Effector CD8-positive, alpha-beta T cell (primary cell): ENCODE data around the gene USP8.
A peak's percentile ranks its signal among the peaks of the same experiment; 100 is the strongest.
"Not testable (repeated sequence)": the region's sequence is repeated elsewhere in the genome, so short reads cannot be mapped to it uniquely, and the experiment has no call there.

Source experiments
- DNase-seq: peaks from one replicate; lab custom pipeline; 2025; lab: John Stamatoyannopoulos, UW
- total RNA-seq, 4 experiments: gene quantifications; one replicate each; lab custom pipeline; 2026; lab: John Stamatoyannopoulos, UW

Gene USP8
- total RNA-seq = 109 to 146 (median 130) reads per million in 4 experiments

DNA sequence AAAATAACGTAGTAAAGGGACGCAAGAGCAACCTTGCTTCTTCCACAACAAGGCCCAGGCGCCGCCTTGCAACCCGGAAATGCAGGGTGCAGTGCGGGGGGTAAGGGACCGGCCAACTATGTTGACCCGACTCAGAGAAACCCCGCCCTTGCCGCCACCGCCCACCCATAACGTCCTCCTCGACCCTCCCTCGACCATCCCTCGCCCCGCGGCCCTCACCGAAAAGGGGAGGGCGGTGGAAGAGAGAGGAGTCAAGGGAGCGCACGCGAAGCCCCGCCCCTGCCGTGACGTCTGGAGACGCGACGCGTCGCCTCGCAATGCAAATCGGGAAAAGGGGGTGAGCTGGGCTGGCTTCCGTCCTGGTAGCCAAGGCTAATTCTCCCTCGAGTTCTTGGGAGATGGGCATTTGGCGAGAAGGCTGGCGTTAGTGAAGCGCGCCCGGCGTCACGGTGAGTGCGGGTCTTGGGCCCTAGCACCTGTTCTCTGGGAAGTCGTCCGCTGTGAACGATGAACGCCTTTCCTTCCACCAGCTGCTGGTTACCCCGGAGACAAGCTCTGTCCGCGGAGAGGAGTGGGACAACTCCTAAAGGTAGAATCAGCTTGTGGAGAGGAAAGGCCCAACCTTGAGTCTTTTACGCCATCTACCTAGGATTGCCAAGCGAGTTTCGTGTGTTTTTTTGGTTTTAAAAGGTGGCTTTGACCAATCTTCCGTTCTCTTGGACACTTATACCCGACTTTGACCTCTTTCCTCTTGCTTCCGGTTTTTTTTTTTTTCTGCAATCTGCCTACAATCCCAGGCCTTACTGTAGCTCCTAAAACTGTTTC lies at the start of gene USP8:
USP8 (plus strand) TSS at position 340 of the 825 bp plus-strand sequence. CDS start 14,669 bp downstream, outside the sequence.
- peak; percentile 87 for DNase-seq

DNA sequence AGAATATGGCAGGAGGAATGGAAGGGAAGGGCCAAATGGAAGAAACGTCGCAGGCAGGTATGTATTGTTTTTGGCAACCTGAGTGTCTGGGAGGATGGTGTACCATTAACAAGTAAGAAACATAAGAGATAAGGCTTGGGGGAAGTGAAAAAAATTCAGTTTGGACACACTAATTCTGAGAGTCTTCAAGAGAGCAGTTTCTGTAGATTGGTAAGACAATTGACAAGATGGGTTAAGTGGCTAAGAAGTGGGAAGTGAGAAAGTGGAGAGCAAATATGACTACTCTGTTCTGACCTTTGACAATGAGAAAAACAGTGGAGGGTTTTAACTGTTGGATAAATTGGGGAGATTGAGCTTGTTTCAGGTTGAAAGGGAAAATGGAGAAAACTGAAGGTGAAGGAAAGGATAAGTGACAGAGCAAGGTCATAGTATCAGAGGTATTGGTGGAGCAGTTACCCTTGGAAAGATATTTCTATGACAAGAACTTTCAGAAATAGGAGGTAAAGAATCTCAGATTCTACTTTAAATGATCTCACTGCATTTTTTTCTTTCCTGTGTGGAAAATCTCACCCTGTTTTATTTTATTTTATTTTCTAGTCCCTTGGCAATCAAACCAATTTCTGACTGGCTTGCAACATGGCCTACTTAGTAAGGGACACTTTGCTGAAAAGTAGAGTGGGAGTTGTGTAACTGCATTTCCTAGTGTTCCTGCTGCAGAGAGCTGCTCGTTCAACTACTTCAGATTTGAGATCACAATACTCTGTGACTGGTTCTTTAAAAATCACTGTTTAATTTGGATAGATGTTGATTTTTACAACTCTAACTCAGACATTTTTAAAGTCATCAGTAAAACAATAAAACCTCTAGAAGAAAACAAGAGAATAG lies 46.1 kb upstream of the USP8 start:
- DNase-seq = no peak

- DNase-seq = no peak
Measured at GRCh38 chr15:50378776-50379175, 45.4 kb upstream of the USP8 start.

- DNase-seq = not testable (repeated sequence)
Measured at GRCh38 chr15:50379413-50379812, 44.8 kb upstream of the USP8 start.

DNA sequence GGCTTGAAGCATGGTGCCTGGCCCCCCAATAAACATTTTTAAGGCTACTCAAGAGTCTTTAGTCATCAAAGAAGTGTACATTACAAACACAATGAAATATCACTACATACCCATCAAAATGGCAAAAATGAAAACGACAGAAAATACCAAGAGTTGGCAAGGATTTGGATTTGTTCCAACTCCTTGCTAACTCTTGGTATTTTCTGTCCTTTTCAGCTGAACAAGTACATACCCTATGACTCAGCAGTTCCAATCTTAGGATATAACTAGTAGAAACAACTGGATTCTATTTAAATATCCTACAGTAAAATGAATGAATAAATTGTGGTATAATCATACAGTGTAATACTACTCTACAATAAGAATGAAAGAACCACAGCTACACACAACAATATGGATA lies 44.1 kb upstream of the USP8 start:
- DNase-seq = no peak

DNA sequence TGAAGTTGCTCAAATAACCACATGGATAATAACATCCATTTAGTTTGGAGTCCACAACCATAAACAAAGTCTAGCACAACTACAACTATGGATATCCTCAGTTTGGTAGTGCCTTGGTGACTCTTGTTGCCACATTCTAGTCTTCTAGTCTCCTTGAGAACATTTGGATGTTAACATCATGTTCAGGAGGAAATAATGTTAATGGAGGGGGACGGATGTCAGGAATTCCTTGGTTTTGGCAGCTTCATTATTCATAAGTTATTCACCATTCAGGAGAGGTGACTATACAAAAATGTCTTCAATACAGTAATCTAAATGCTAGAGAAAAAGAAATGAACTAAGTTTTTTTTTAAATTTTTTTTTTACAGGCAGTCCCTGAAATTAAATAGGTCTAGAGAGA lies 42.8 kb upstream of the USP8 start:
- DNase-seq = no peak

DNA sequence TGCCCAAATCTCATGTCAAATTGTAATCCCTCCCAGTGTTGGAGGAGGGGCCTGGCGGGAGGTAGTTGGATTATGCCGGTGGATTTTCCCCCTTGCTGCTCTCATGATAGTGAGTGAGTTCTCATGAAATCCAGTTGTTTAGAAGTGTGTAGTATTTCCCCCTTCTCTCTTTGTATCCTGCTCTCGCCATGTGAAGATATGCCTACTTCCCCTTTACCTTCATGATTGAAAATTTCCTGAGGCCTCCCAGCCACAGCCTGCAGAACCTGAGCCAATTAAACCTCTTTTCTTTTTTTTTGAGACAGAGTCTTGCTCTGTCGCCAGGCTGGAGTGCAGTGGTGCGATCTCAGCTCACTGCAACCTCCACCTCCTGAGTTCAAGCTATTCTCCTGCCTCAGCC lies 41.8 kb upstream of the USP8 start:
- not testable (repeated sequence) for DNase-seq

DNA sequence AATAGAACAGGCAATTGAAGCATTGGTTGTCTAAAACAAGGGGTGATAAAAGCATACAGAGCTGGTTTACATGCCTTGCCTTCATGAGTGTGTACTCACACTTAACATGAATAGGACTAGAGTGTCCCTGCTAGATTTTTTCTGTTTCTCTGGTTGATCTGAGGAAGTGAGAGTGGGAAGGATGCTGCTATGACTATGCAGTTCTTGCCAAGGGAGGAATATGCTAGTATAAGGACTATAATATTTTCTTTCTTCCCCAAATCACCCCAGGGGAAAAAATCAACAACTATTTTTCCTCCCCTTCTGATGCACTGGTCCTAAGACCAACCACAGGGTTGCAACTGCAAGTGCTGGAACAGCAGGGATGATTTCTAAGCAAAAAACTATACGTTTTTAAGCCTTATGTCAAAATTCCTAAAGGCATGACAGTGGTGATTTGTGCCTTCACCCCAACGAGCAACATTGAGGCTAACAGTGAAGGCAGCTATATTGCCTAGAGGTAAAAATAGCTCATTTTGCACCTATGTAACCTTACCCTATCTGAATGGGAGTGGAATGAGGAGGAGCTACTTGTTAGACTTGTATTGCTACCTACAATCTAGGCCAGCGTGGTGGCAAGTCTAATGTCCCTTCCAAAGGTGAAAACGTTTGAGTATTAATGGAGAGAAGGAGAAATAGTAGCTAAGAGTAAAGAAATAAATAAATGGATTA lies 33.5 kb upstream of the USP8 start:
- DNase-seq = no peak

DNA sequence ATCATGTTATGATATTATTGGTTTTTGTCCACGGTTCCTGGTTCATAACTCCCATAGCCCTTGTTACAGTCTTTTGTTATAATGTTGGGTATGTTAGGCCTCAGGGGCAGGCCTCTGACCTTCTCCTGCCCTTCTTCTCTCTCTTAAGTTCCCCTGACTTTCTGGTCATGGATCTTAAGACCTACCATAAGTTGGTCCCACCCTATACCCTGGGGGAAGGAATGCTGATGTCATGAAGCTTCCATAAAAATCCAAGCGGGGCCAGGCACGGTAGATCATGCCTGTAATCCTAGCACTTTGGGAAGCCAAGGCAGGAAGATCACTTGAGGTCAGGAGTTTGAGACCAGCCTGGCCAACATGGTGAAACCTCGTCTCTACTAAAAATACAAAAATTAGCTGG lies 32.6 kb upstream of the USP8 start:
- DNase-seq = not testable (repeated sequence)

GRCh38 chr15:50411870-50412269 lies 12.3 kb upstream of the USP8 start:
- no peak for DNase-seq

DNA sequence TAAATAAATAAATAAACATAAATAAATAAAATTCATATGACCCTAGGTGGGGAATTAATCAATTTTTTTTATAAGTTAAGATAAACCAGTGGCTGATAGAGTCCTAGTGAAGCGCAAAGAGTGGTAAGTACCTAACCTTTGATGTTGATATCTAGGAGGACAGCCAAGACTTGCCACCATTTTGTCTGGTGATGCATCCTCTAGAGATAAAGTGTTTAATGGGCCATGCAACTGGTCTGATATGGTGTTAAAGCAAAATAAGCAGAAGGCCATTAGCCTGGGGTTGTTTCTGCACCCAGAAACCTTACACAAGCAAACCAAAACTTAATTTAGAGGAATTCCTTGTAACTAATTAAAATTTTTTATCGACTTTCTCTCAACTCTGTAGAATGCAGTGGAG lies 9.6 kb upstream of the USP8 start:
- no peak for DNase-seq

DNA sequence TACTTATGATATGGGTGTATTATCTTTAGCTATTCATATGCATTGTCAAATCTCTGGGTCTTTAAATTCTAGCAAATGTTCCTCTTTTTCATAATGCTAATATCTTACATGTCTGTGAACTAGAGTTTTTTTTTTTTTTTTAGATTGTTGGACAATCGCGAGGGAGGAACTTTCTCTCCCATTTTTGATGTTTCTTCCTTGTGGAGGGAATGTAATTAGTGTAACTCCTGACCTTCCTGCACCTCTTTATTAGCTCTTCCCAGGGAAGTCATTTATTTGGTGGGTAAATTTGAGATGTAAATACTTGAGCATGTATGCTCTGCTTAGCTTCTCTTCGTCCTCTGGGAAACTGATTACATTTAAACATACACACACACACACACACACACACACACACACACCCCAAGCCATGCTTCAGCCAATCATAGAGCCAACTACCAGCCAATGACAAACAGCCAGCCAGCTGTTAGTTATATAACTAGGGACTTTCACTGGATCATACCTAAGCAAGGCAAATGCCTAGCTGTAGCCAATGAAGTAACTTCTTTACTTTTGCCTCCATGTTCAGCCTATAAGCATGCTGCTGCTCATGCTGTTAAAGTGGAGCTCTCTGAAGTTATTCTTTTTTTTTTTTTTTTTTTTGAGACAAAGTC lies 8.3 kb upstream of the USP8 start:
- DNase-seq = no peak

DNA sequence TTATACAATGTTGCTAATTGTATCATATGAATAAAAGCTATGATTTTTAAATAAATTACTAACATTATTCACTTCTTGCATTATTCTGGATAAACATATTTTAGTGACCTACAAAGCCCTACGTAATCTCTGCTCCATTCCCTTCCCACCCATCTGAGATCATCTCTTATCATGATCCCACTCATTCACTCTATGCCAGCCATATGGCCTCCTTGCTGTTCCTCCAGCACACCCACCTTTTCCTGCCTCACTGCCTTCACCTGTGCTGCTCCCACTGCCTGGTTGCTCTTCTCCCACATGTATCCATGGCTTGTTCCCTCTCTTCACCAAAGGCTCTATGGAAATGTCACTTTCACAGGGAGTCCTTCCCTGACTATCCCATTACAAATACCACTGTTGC lies 7.3 kb upstream of the USP8 start:
- no peak for DNase-seq

GRCh38 chr15:50418041-50418583 lies 6.1 kb upstream of the USP8 start:
- DNase-seq = no peak

GRCh38 chr15:50425219-50425618 lies 1.0 kb downstream of the USP8 start:
- no peak for DNase-seq

- not testable (repeated sequence) for DNase-seq
Measured at GRCh38 chr15:50425678-50426246, 1.6 kb downstream of the USP8 start.

DNA sequence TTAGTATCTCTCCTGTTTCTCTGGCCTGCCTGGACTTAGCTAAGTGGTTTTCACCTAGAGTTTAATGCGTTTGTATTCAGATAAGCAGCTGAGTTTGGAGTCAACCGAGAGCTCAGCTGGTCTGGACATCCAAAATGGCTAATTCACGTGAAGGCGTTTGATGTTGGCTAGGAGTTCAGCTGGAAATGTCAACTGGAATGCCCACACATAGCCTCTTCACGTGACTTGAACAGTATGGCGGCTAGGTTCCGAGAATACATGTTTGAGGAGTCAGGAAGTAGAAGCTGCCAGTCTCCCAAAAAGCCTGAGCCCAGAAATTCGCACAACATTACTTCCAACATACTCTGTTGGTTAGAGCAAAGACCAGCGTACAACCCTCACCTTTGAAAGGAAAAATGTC lies 2.2 kb downstream of the USP8 start:
- DNase-seq = no peak

DNA sequence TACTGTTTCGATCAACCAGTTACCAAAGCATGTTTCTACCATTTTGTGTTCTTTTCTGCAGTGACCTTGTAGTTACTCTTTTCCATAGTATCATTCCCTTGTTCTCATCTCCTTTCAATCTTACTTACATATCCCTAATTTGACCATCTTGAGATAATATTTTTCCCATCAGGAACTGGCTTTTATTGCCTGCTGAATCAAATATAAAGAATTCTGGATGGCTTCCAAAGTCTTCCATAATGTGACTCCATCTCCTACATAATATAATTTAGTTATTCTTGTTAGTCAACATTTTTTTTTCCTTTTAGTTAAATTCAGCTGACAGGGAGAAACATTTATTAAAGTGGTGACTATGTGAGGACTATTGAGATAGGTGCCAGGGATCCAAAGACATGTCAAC lies 7.0 kb downstream of the USP8 start:
- no peak for DNase-seq

GRCh38 chr15:50432230-50432629 lies 8.0 kb downstream of the USP8 start:
- no peak for DNase-seq

DNA sequence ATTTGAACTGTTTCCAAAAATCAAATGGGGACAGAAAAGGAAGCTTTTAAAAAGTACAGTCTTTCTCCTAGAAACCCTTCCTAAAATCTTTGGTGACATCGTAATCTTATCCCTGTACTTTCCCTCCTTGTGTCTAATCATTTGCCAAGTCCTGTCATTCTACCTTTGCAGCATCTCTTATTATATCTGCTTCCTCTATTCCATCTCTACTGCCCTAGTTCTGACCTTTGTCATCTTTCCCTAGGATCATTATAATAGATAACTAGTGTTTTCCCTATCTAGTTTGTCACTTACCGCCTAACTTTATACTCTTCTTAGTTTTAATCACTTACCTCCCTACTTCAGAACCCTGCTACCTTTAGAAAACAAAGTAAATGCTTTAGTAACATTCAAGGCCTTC lies 11.6 kb downstream of the USP8 start:
- no peak for DNase-seq

DNA sequence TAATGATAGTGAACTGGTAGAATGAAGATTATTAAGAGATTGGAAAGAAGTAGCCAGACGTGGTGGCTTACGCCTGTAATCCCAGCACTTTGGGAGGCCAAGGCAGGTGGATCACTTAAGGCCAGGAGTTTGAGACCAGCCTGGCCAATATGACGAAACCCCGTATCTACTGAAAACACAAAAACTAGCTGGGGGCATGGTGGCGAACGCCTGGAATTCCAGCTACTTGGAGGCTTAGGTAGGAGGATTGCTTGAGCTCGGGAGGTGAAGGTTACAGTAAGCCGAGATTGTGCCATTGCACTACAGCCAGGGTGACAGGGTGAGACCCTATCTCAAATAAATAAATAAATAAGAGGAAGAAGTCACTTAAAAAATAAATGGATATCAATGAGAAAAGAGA lies 14.0 kb downstream of the USP8 start:
- DNase-seq = no peak
